ENCODE results near the gene PCSK6.

The PCSK6 gene

GRCh38 chr15:101433396-101433795 is 56.1 kb downstream of the PCSK6 start:
- no peak for TF ChIP-seq CTCF (conservative IDR thresholded peaks at IDR 0.05; ENCODE audit: low read depth, low read length)
- H3K4me3 ChIP-seq (ENCODE audit: low read depth, low read length), result no peak overlapping the region
- DNase-seq (ENCODE audit: low read depth), result no peak

DNA sequence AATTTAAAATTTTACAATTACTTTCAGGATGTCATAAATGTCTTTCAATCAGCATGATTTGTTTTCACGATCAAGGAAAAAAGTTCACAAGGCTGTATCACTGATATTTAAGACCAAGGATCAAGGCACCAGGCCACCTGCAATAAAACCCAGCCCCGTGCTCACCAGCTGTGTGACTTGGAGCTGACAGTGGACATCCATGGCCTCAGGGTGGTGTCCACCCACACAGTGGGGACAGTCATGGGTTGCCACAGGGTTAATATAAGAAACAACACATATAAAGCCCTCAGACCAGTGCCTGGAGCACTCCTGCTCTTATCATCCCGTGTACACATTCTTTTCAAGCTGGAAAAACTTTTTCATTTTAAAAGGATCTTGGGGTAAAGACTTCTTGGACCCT is 56.5 kb downstream of the PCSK6 start:
- no peak for TF ChIP-seq CTCF (conservative IDR thresholded peaks at IDR 0.05; ENCODE audit: low read depth, low read length)
- H3K4me3 ChIP-seq (ENCODE audit: low read depth, low read length), result no peak overlapping the region
- DNase-seq (ENCODE audit: low read depth), result no peak

DNA sequence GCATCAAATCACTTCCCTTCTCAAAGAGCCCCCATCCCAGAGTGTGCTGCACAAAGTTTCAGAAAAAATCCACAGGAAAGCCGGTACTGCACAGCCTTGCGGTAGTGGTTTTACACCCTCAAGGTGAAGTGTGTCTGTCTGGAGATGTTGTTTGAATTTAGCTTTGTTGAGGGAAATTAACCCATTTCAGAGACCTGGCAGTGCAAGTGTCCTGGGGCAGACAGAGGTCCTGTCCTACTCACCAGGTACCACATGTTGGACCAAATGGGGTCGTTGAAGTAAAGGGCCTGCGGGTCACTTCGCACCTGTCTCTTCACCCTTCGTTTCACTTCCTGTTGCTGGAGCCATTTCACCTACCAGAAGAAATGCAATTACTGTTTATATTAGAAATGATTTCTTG is 57.8 kb downstream of the PCSK6 start:
- no peak overlapping the region for H3K4me3 ChIP-seq (ENCODE audit: low read depth, low read length)
- TF ChIP-seq CTCF (conservative IDR thresholded peaks at IDR 0.05; ENCODE audit: low read depth, low read length), result no peak

GRCh38 chr15:101431301-101431700 is 58.2 kb downstream of the PCSK6 start:
- DNase-seq (ENCODE audit: low read depth), result no peak
- no peak overlapping the region for H3K4me3 ChIP-seq (ENCODE audit: low read depth, low read length)
- TF ChIP-seq CTCF (conservative IDR thresholded peaks at IDR 0.05; ENCODE audit: low read depth, low read length), result no peak

More for the DNA sequence above, 57.8 kb downstream of the PCSK6 start:
- no peak for DNase-seq (ENCODE audit: low read depth)

DNA sequence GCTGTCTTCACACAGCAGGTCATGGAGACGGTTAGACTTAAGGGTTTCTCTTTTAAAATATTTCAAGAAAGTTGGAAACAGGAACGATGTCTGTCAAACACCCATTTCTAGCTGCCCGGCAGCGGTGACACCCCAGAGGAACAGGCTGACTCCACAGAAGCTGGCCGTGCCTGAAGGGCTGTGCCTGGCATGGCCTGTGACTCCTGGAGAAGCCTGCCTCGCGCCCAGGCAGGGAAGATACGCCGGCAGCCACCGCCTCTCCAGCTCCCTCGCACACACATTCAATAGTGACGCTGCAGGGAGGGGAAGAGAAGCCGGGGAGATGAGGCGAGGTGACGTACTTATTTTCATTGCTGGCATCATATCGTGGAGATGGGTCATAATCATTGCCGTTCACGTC is 59.9 kb downstream of the PCSK6 start:
- no peak for TF ChIP-seq CTCF (conservative IDR thresholded peaks at IDR 0.05; ENCODE audit: low read depth, low read length)
- DNase-seq (ENCODE audit: low read depth), result no peak
- H3K4me3 ChIP-seq (ENCODE audit: low read depth, low read length), result no peak overlapping the region

GRCh38 chr15:101429191-101429590 is 60.3 kb downstream of the PCSK6 start:
- TF ChIP-seq CTCF (conservative IDR thresholded peaks at IDR 0.05; ENCODE audit: low read depth, low read length), result no peak
- no peak overlapping the region for H3K4me3 ChIP-seq (ENCODE audit: low read depth, low read length)
- no peak for DNase-seq (ENCODE audit: low read depth)

DNA sequence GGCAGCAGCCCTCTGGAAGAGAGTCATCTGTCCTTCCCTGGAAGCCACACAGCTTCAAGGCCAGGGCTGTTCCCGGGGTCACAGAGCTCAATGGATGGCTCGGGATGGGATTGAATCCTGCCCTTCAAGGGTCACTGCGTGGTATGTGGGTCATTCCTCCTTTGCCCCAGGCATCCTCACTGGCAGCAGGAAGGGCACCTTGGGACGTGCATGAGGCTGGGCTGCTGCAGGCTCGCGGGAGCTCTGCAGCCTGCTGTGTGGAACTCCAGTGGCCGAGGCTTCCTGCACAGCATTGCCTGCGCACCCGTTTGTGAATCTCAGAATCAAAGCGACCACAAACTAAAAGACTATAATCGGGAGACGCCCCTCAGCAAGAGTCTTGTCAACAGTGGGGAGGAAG is 60.7 kb downstream of the PCSK6 start:
- no peak overlapping the region for H3K4me3 ChIP-seq (ENCODE audit: low read depth, low read length)
- no peak for DNase-seq (ENCODE audit: low read depth)
- no peak for TF ChIP-seq CTCF (conservative IDR thresholded peaks at IDR 0.05; ENCODE audit: low read depth, low read length)
